MG63 (cell line): ENCODE data around the gene PAOX. TPM values are rescaled to one million over a fixed set of nuclear protein-coding genes. Genes with fewer than 3 reads are reported as not detected.
"Not testable (repeated sequence)": the region's sequence is repeated elsewhere in the genome, so short reads cannot be mapped to it uniquely, and the experiment has no call there.

ENCODE experiments used
- DNase-seq: peaks from one replicate; pipeline ENCODE4 v3.0.0-alpha.2; 2020
- H3K27me3 ChIP-seq: fragments of 250-450 bp; sonication (Bioruptor Pico); 2 replicates; pipeline ENCODE4 v1.5.1; 2020; ENCODE audit warnings: mild to moderate bottlenecking, moderate library complexity
- H3K36me3 ChIP-seq: fragments of 250-450 bp; sonication (Bioruptor Pico); 2 replicates; pipeline ENCODE4 v1.5.1; 2020; ENCODE audit warnings: mild to moderate bottlenecking, moderate library complexity
- H3K4me3 ChIP-seq: fragments of 250-450 bp; sonication (Bioruptor Pico); 2 replicates; pipeline ENCODE4 v1.5.1; 2020; ENCODE audit warnings: mild to moderate bottlenecking, moderate library complexity
- H3K9me3 ChIP-seq: fragments of 250-450 bp; sonication (Bioruptor Pico); 2 replicates; pipeline ENCODE4 v1.5.1; 2020; ENCODE audit warnings: mild to moderate bottlenecking, moderate library complexity
- total RNA-seq: library from RNA; depleted of rRNA; stranded (reverse); fragments of >200 nt; shearing (Covaris generic); gene quantifications from 2 replicates; pipeline ENCODE4 v1.2.3, GENCODE V29; 2014; ENCODE audit warnings: low replicate concordance

Gene PAOX
- total RNA-seq, 1 experiment from 2014 or later: 0.66 TPM

GRCh38 chr10:133405272-133405671, 26.2 kb downstream of the PAOX start:
- Histone ChIP-seq H3K36me3 (peaks cover 77% of the 10 kb centered on the region), H3K27me3 (no peaks in the 10 kb centered on the region), H3K4me3 (no peak overlapping the region), H3K9me3 (peaks cover 14% of the 10 kb centered on the region)
- DNase-seq: no peak

- H3K9me3 ChIP-seq: peaks cover 17% of the 10 kb centered on the region
- H3K4me3 ChIP-seq: no peak overlapping the region
- H3K27me3 ChIP-seq: no peaks in the 10 kb centered on the region
- DNase-seq: no peak
- H3K36me3 ChIP-seq: peaks cover 77% of the 10 kb centered on the region
These were observed 26.9 kb downstream of the PAOX start for GRCh38 chr10:133405844-133406527.

- Histone ChIP-seq H3K27me3 (no peaks in the 10 kb centered on the region), H3K36me3 (peaks cover 82% of the 10 kb centered on the region), H3K4me3 (no peak overlapping the region), H3K9me3 (peaks cover 29% of the 10 kb centered on the region)
- DNase-seq: no peak
These were observed 32.7 kb downstream of the PAOX start for GRCh38 chr10:133411523-133412380.

- peaks cover 29% of the 10 kb centered on the region for H3K9me3 ChIP-seq
- DNase-seq: no peak
- H3K36me3 ChIP-seq: peaks cover 77% of the 10 kb centered on the region
- H3K4me3 ChIP-seq: no peak overlapping the region
- no peaks in the 10 kb centered on the region for H3K27me3 ChIP-seq
These were observed 33.3 kb downstream of the PAOX start for GRCh38 chr10:133412381-133412711.

GRCh38 chr10:133414401-133414800, 35.3 kb downstream of the PAOX start:
- H3K27me3 ChIP-seq, DNase-seq, H3K4me3 ChIP-seq: not testable (repeated sequence)
- H3K36me3 ChIP-seq: peaks cover 71% of the 10 kb centered on the region
- H3K9me3 ChIP-seq: peaks cover 21% of the 10 kb centered on the region

- no peak for DNase-seq
- peaks cover 66% of the 10 kb centered on the region for H3K36me3 ChIP-seq
- H3K4me3 ChIP-seq: no peak overlapping the region
- peaks cover 15% of the 10 kb centered on the region for H3K9me3 ChIP-seq
- no peaks in the 10 kb centered on the region for H3K27me3 ChIP-seq
These were observed 36.7 kb downstream of the PAOX start for GRCh38 chr10:133415752-133416151.

- Histone ChIP-seq H3K4me3 (no peak overlapping the region), H3K36me3 (peaks cover 40% of the 10 kb centered on the region), H3K9me3 (no peaks in the 10 kb centered on the region; the same call in 1 of the 2 replicates), H3K27me3 (no peaks in the 10 kb centered on the region)
- no peak for DNase-seq
These were observed 39.4 kb downstream of the PAOX start for GRCh38 chr10:133418289-133418993.

- Histone ChIP-seq H3K4me3 (no peak overlapping the region), H3K9me3 (no peaks in the 10 kb centered on the region), H3K27me3 (no peaks in the 10 kb centered on the region), H3K36me3 (peaks cover 35% of the 10 kb centered on the region)
- no peak for DNase-seq
These were observed 40.3 kb downstream of the PAOX start for GRCh38 chr10:133419211-133419950.

- H3K27me3 ChIP-seq: no peaks in the 10 kb centered on the region
- H3K9me3 ChIP-seq: no peaks in the 10 kb centered on the region
- no peak overlapping the region for H3K4me3 ChIP-seq
- DNase-seq: no peak
- H3K36me3 ChIP-seq: peaks cover 30% of the 10 kb centered on the region
These were observed 41.0 kb downstream of the PAOX start for GRCh38 chr10:133420028-133420427.

GRCh38 chr10:133420579-133420978, 41.5 kb downstream of the PAOX start:
- H3K27me3 ChIP-seq: no peaks in the 10 kb centered on the region
- no peak for DNase-seq
- H3K4me3 ChIP-seq: no peak overlapping the region
- no peaks in the 10 kb centered on the region for H3K9me3 ChIP-seq
- peaks cover 25% of the 10 kb centered on the region for H3K36me3 ChIP-seq

GRCh38 chr10:133421336-133422222, 42.5 kb downstream of the PAOX start:
- Histone ChIP-seq H3K9me3 (no peaks in the 10 kb centered on the region), H3K36me3 (peaks cover 23% of the 10 kb centered on the region), H3K27me3 (no peaks in the 10 kb centered on the region), H3K4me3 (no peak overlapping the region)
- no peak for DNase-seq

GRCh38 chr10:133422223-133422806, 43.3 kb downstream of the PAOX start:
- Histone ChIP-seq H3K9me3 (no peaks in the 10 kb centered on the region), H3K36me3 (peaks cover 23% of the 10 kb centered on the region), H3K4me3 (no peak overlapping the region), H3K27me3 (no peaks in the 10 kb centered on the region)
- no peak for DNase-seq

GRCh38 chr10:133422807-133423771, 44.0 kb downstream of the PAOX start:
- no peak for DNase-seq
- no peak overlapping the region for H3K4me3 ChIP-seq
- H3K36me3 ChIP-seq: peaks cover 18% of the 10 kb centered on the region
- no peaks in the 10 kb centered on the region for H3K9me3 ChIP-seq
- H3K27me3 ChIP-seq: no peaks in the 10 kb centered on the region

GRCh38 chr10:133424102-133424501, 45.0 kb downstream of the PAOX start:
- DNase-seq, H3K36me3 ChIP-seq, H3K4me3 ChIP-seq, H3K27me3 ChIP-seq, H3K9me3 ChIP-seq: not testable (repeated sequence)

GRCh38 chr10:133424601-133425000, 45.5 kb downstream of the PAOX start, which contains the start of gene SPRN:
Gene SPRN (minus strand): TSS chr10:133424625. CDS start chr10:133423681, 944 bp downstream.
- H3K36me3 ChIP-seq, H3K4me3 ChIP-seq, H3K27me3 ChIP-seq, H3K9me3 ChIP-seq, DNase-seq: not testable (repeated sequence)
